Middle frontal gyrus (tissue), 1 donor: Measurements from ENCODE around the gene SMOC2.

ENCODE experiments used
- DNase-seq: peaks from one replicate; pipeline ENCODE4 v3.0.0-alpha.2; 2015; ENCODE audit warnings: low spot score; ENCODE audit errors: extremely low spot score

The SMOC2 gene

GRCh38 chr6:168479421-168479820 is 38.4 kb downstream of the SMOC2 start:
- no peak for DNase-seq

GRCh38 chr6:168480481-168480880 is 39.5 kb downstream of the SMOC2 start:
- DNase-seq = no peak

GRCh38 chr6:168485818-168486217 is 44.8 kb downstream of the SMOC2 start:
- no peak for DNase-seq

- no peak for DNase-seq
Observed at GRCh38 chr6:168490757-168491156, 49.8 kb downstream of the SMOC2 start.

- DNase-seq = no peak
Observed at GRCh38 chr6:168493976-168494375, 53.0 kb downstream of the SMOC2 start.

- no peak for DNase-seq
Observed at GRCh38 chr6:168494726-168495125, 53.7 kb downstream of the SMOC2 start.

- no peak for DNase-seq
Observed at GRCh38 chr6:168495133-168495532, 54.1 kb downstream of the SMOC2 start.

GRCh38 chr6:168495636-168496035 is 54.7 kb downstream of the SMOC2 start:
- no peak for DNase-seq

- no peak for DNase-seq
Observed at GRCh38 chr6:168496139-168496996, 55.4 kb downstream of the SMOC2 start.

- DNase-seq = no peak
Observed at GRCh38 chr6:168496997-168497331, 56.0 kb downstream of the SMOC2 start.

- no peak for DNase-seq
Observed at GRCh38 chr6:168497381-168497780, 56.4 kb downstream of the SMOC2 start.

- no peak for DNase-seq
Observed at GRCh38 chr6:168498161-168498843, 57.3 kb downstream of the SMOC2 start.

- DNase-seq = no peak
Observed at GRCh38 chr6:168499045-168499650, 58.2 kb downstream of the SMOC2 start.

GRCh38 chr6:168500519-168500918 is 59.5 kb downstream of the SMOC2 start:
- no peak for DNase-seq

- DNase-seq = no peak
Observed at GRCh38 chr6:168501561-168501960, 60.6 kb downstream of the SMOC2 start.

- DNase-seq = no peak
Observed at GRCh38 chr6:168504366-168504765, 63.4 kb downstream of the SMOC2 start.

GRCh38 chr6:168506460-168506859 is 65.5 kb downstream of the SMOC2 start:
- DNase-seq = no peak

GRCh38 chr6:168507297-168507696 is 66.3 kb downstream of the SMOC2 start:
- DNase-seq = no peak

GRCh38 chr6:168507730-168508129 is 66.7 kb downstream of the SMOC2 start:
- DNase-seq = no peak

- DNase-seq = no peak
Observed at GRCh38 chr6:168508903-168509302, 67.9 kb downstream of the SMOC2 start.

GRCh38 chr6:168513766-168514165 is 72.8 kb downstream of the SMOC2 start:
- no peak for DNase-seq

- DNase-seq = no peak
Observed at GRCh38 chr6:168514216-168514615, 73.2 kb downstream of the SMOC2 start.
